Gastroesophageal sphincter (tissue), 4 donors: ENCODE measurements around the gene MTMR2. TPM values are rescaled to one million over a fixed set of nuclear protein-coding genes. Genes with fewer than 3 reads are reported as not detected.

Experiments used
- ATAC-seq: fragments of 150-250 bp; one replicate; pipeline ENCODE4 v1.9.1; 2016; ENCODE audit warnings: mild to moderate bottlenecking, moderate library complexity
- H3K27ac ChIP-seq, 4 donors: fragments of 200-600 bp; sonication (generic) in 3 of 4; 1 replicate in 3 of 4; 2 replicates in 1 of 4; pipeline ENCODE4 v1.5.1; 2016 to 2019
- H3K27me3 ChIP-seq: fragments of 200-600 bp; sonication (generic); one replicate; pipeline ENCODE4 v1.5.1; 2019
- H3K36me3 ChIP-seq, 2 donors: fragments of 200-600 bp; sonication (generic); one replicate each; pipeline ENCODE4 v1.5.1; 2019; ENCODE audit warnings: control low read depth in 1 of 2
- H3K4me1 ChIP-seq, 3 donors: fragments of 200-600 bp; sonication (generic); 1 replicate in 2 of 3; 2 replicates in 1 of 3; pipeline ENCODE4 v1.5.1; 2016 to 2019; ENCODE audit warnings: control low read depth in 2 of 3
- H3K4me3 ChIP-seq, 2 donors: fragments of 200-600 bp; sonication (generic); one replicate each; pipeline ENCODE4 v1.5.1; 2019; ENCODE audit warnings: mild to moderate bottlenecking in 1 of 2, moderate library complexity in 1 of 2
- H3K9me3 ChIP-seq, 3 donors: fragments of 200-600 bp; sonication (generic); one replicate each; pipeline ENCODE4 v1.5.1; 2017 to 2019; ENCODE audit warnings: control low read depth in 2 of 3
- EP300 ChIP-seq: sonication (generic); formaldehyde crosslinking; IDR thresholded peaks from one replicate; pipeline ENCODE4 v1.6.1; 2017; ENCODE audit warnings: antibody characterized with exemption, mild to moderate bottlenecking
- POLR2A ChIP-seq, 2 donors: fragments of 450-650 bp; IDR thresholded peaks; one replicate each; pipeline ENCODE4 v1.6.1; 2017; ENCODE audit warnings: antibody characterized with exemption in 2 of 2, mild to moderate bottlenecking in 2 of 2, moderate library complexity in 1 of 2
- POLR2AphosphoS5 ChIP-seq: sonication (generic); formaldehyde crosslinking; IDR thresholded peaks from one replicate; pipeline ENCODE4 v1.6.1; 2017; ENCODE audit warnings: antibody characterized with exemption
- WGBS, 2 donors: methylation state at CpG; one replicate each; pipeline ENCODE4 v1.1.5; 2018; ENCODE audit warnings: low coverage in 1 of 2; 5-methylcytosine and 5-hydroxymethylcytosine counted together
- total RNA-seq, 4 donors: library from RNA; depleted of rRNA; stranded (reverse); fragments of >200 nt; gene quantifications; one replicate each; pipeline ENCODE4 v1.1.0, GENCODE V29; 2016
- TF ChIP-seq, protein P1 (sequence below), 4 experiments: fragments of 200-600 bp in 2 of 4; fragments of 450-650 bp in 2 of 4; sonication (generic) in 1 of 4; IDR thresholded peaks; one replicate each; pipeline ENCODE4 v1.5.1; 2017 to 2019; ENCODE audit warnings: antibody characterized with exemption in 4 of 4, mild to moderate bottlenecking in 2 of 4, moderate library complexity in 2 of 4

The MTMR2 gene
- total RNA-seq, 4 donors from 2014 or later: 26.0 to 36.4 (median 34.7) TPM

GRCh38 chr11:95795627-95796295 lies 128.1 kb downstream of the MTMR2 start:
- Histone ChIP-seq H3K4me3 (no peak overlapping the region), H3K27me3 (no peaks in the 10 kb centered on the region), H3K27ac (no peak overlapping the region), H3K4me1 (peaks cover 0 to 21% (median 8%) of the 10 kb centered on the region in 3 donors), H3K36me3 (peaks cover 0 to 17% of the 10 kb centered on the region in 2 donors), H3K9me3 (no peaks in the 10 kb centered on the region)
- TF ChIP-seq EP300: no peak
- no peak for TF ChIP-seq POLR2AphosphoS5
- no peak for ATAC-seq
- 100% methylated on average over 3 of the region's 3 CpGs for WGBS, 2 donors

- 84 to 92% methylated on average over 5 of the region's 5 CpGs for WGBS, 2 donors
- Histone ChIP-seq H3K4me3 (no peak overlapping the region), H3K27me3 (no peaks in the 10 kb centered on the region), H3K27ac (no peak overlapping the region), H3K9me3 (no peaks in the 10 kb centered on the region), H3K36me3 (peaks cover 0 to under 1% of the 10 kb centered on the region in 2 donors), H3K4me1 (peaks cover 0 to 21% (median 8%) of the 10 kb centered on the region in 3 donors)
- no peak for ATAC-seq
- TF ChIP-seq POLR2A (IDR thresholded peaks at IDR 0.05): no peak
- no peak for TF ChIP-seq POLR2AphosphoS5
- TF ChIP-seq, protein P1, sequence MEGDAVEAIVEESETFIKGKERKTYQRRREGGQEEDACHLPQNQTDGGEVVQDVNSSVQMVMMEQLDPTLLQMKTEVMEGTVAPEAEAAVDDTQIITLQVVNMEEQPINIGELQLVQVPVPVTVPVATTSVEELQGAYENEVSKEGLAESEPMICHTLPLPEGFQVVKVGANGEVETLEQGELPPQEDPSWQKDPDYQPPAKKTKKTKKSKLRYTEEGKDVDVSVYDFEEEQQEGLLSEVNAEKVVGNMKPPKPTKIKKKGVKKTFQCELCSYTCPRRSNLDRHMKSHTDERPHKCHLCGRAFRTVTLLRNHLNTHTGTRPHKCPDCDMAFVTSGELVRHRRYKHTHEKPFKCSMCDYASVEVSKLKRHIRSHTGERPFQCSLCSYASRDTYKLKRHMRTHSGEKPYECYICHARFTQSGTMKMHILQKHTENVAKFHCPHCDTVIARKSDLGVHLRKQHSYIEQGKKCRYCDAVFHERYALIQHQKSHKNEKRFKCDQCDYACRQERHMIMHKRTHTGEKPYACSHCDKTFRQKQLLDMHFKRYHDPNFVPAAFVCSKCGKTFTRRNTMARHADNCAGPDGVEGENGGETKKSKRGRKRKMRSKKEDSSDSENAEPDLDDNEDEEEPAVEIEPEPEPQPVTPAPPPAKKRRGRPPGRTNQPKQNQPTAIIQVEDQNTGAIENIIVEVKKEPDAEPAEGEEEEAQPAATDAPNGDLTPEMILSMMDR (IDR thresholded peaks at IDR 0.05): no peak
- TF ChIP-seq EP300: no peak
These were observed 129.8 kb downstream of the MTMR2 start for GRCh38 chr11:95794086-95794485.

- H3K27me3 ChIP-seq: no peaks in the 10 kb centered on the region
- ATAC-seq: no peak
- WGBS, 2 donors: 68 to 88% methylated on average over 4 of the region's 4 CpGs
- no peaks in the 10 kb centered on the region for H3K9me3 ChIP-seq
- H3K36me3 ChIP-seq: no peaks in the 10 kb centered on the region
- no peak overlapping the region for H3K27ac ChIP-seq
- H3K4me1 ChIP-seq: peaks cover 0 to 30% (median 8%) of the 10 kb centered on the region in 3 donors
- no peak overlapping the region for H3K4me3 ChIP-seq
- TF ChIP-seq, protein P1 (IDR thresholded peaks at IDR 0.05): no peak
- TF ChIP-seq EP300: no peak
- no peak for TF ChIP-seq POLR2AphosphoS5
- TF ChIP-seq POLR2A (IDR thresholded peaks at IDR 0.05): no peak
These were observed 130.8 kb downstream of the MTMR2 start for GRCh38 chr11:95793116-95793515.

DNA sequence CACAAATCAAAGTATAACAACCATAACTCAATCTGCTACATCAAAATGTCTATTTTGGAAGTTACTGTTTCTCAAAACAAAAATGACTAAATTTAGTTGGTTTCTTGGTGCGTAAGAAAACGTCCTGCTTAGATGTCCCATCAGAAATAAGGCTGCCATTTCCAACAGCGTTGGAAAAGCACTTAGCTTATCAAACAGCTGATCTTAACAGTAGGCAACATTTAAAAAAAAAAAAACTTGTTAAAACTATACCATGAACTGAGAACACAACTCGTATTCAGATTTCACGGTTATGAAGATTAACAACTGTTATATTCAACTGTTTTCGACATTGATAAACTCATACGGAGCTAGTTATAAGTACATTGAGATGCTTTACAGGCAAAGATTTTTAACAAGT lies 131.2 kb downstream of the MTMR2 start:
- peaks cover 0 to 34% (median 8%) of the 10 kb centered on the region in 3 donors for H3K4me1 ChIP-seq
- no peaks in the 10 kb centered on the region for H3K36me3 ChIP-seq
- no peak overlapping the region for H3K27ac ChIP-seq
- no peak overlapping the region for H3K4me3 ChIP-seq
- WGBS, 2 donors: 81 to 85% methylated on average over 5 to 7 of the region's 7 CpGs
- H3K27me3 ChIP-seq: no peaks in the 10 kb centered on the region
- no peaks in the 10 kb centered on the region for H3K9me3 ChIP-seq
- ATAC-seq: no peak
- TF ChIP-seq POLR2AphosphoS5 (no peak), EP300 (no peak), POLR2A (IDR thresholded peaks at IDR 0.05) (no peak)
- TF ChIP-seq, protein P1 (IDR thresholded peaks at IDR 0.05): no peak

GRCh38 chr11:95792200-95792599 lies 131.7 kb downstream of the MTMR2 start:
- no peak overlapping the region for H3K4me3 ChIP-seq
- no peak overlapping the region for H3K27ac ChIP-seq
- H3K36me3 ChIP-seq: peaks cover 0 to 4% of the 10 kb centered on the region in 2 donors
- TF ChIP-seq EP300: no peak
- TF ChIP-seq POLR2AphosphoS5: no peak
- TF ChIP-seq POLR2A (IDR thresholded peaks at IDR 0.05): no peak
- TF ChIP-seq, protein P1 (IDR thresholded peaks at IDR 0.05): no peak
- 71 to 90% methylated on average over 8 of the region's 8 CpGs for WGBS, 2 donors
- H3K4me1 ChIP-seq: peaks cover 0 to 39% (median 8%) of the 10 kb centered on the region in 3 donors
- no peaks in the 10 kb centered on the region for H3K9me3 ChIP-seq
- no peak for ATAC-seq
- no peaks in the 10 kb centered on the region for H3K27me3 ChIP-seq
